B cell (primary cell): ENCODE data around the gene ARID3B. TPM values are rescaled to one million over a fixed set of nuclear protein-coding genes. Genes with fewer than 3 reads are reported as not detected.
A peak's percentile ranks its signal among the peaks of the same experiment; 100 is the strongest.
"Not testable (repeated sequence)": the region's sequence is repeated elsewhere in the genome, so short reads cannot be mapped to it uniquely, and the experiment has no call there.

ENCODE experiments used
- ATAC-seq: fragments of 200-7000 bp; cut with Tn5 transposase; one replicate; pipeline ENCODE4 v1.10.0; 2021; ENCODE audit warnings: low read depth, mild to moderate bottlenecking, moderate number of reproducible peaks, moderate library complexity
- CTCF ChIA-PET: fragments of 350-600 bp; sonication (Branson Sonifier 250); formaldehyde crosslinking; loops from one replicate; lab custom pipeline; 2021; ENCODE audit warnings: antibody characterized with exemption, inconsistent platforms; lab: Charles Lee
- POLR2A ChIA-PET: fragments of 350-600 bp; sonication (Branson Sonifier 250); formaldehyde crosslinking; loops from one replicate; lab custom pipeline; 2021; ENCODE audit warnings: antibody characterized with exemption; lab: Charles Lee
- DNase-seq: peaks from one replicate; pipeline ENCODE4 v3.0.0; 2013
- H2AFZ ChIP-seq: 2 replicates; pipeline ENCODE4 v1.6.1; 2012; ENCODE audit warnings: mild to moderate bottlenecking, low read depth, low read length; ENCODE audit not compliant: insufficient read depth, poor library complexity, severe bottlenecking
- H3K27ac ChIP-seq, 2 donors: 1 replicate in 1 of 2; 2 replicates in 1 of 2; pipeline ENCODE4 v1.5.1; 2012 to 2013; ENCODE audit warnings: low read length in 2 of 2, mild to moderate bottlenecking in 2 of 2, moderate library complexity in 1 of 2
- H3K27me3 ChIP-seq, 4 experiments: fragments of 200-600 bp in 1 of 4; sonication (generic) in 1 of 4; replicated peaks in 1 of 4; 1 replicate in 2 of 4; 2 replicates in 2 of 4; pipeline versions ENCODE4 v1.6.1 to v1.7.0; 2013 to 2016; ENCODE audit warnings: low read length in 3 of 4, mild to moderate bottlenecking in 2 of 4, mixed read lengths in 1 of 4, moderate library complexity in 1 of 4; ENCODE audit not compliant: insufficient read depth in 4 of 4, control insufficient read depth in 3 of 4; ENCODE audit errors: control extremely low read depth in 1 of 4
- H3K36me3 ChIP-seq, 2 experiments: replicated peaks in 1 of 2; 1 replicate in 1 of 2; 2 replicates in 1 of 2; pipeline versions ENCODE4 v1.6.1 to v1.7.1; 2013; ENCODE audit warnings: low read length in 1 of 2; ENCODE audit not compliant: insufficient read depth in 2 of 2, control insufficient read depth in 1 of 2; ENCODE audit errors: control extremely low read depth in 1 of 2, extremely low read depth in 1 of 2
- H3K4me1 ChIP-seq, 2 donors: fragments of 200-600 bp in 1 of 2; sonication (generic) in 1 of 2; 1 replicate in 1 of 2; 2 replicates in 1 of 2; pipeline versions ENCODE4 v1.5.1 to v1.6.1; 2013 to 2017; ENCODE audit warnings: low read length in 2 of 2; ENCODE audit not compliant: control insufficient read depth in 2 of 2, insufficient read depth in 2 of 2
- H3K4me2 ChIP-seq: replicated peaks from 2 replicates; pipeline ENCODE3; 2012; ENCODE audit warnings: mild to moderate bottlenecking, low read depth, low read length; ENCODE audit not compliant: poor library complexity, severe bottlenecking
- H3K4me3 ChIP-seq, 5 experiments: fragments of 200-600 bp in 1 of 5; sonication (generic) in 1 of 5; 1 replicate in 3 of 5; 2 replicates in 2 of 5; pipeline versions ENCODE4 v1.5.1 to v1.7.0; 2011 to 2016; ENCODE audit warnings: low read length in 4 of 5, mild to moderate bottlenecking in 4 of 5, low read depth in 2 of 5, control low read depth in 1 of 5, moderate library complexity in 1 of 5; ENCODE audit not compliant: insufficient read depth in 1 of 5; ENCODE audit errors: control extremely low read depth in 1 of 5, extremely low read depth in 1 of 5
- H3K79me2 ChIP-seq: fragments of 200-600 bp; sonication (generic); one replicate; pipeline ENCODE4 v1.6.0; 2016; ENCODE audit warnings: low read length; ENCODE audit not compliant: control insufficient read depth, insufficient read depth
- H3K9ac ChIP-seq: fragments of 200-600 bp; sonication (generic); 2 replicates; pipeline ENCODE4 v1.6.1; 2017; ENCODE audit warnings: mild to moderate bottlenecking, low read length, moderate library complexity
- H3K9me3 ChIP-seq, 3 donors: one replicate each; pipeline versions ENCODE4 v1.6.1 to v1.7.1; 2013; ENCODE audit warnings: low read length in 2 of 3; ENCODE audit not compliant: control insufficient read depth in 2 of 3, insufficient read depth in 1 of 3; ENCODE audit errors: control extremely low read depth in 1 of 3
- H4K20me1 ChIP-seq: 2 replicates; pipeline ENCODE4 v1.6.0; 2012; ENCODE audit warnings: mild to moderate bottlenecking, low read length; ENCODE audit not compliant: insufficient read depth, control insufficient read depth, poor library complexity, severe bottlenecking
- H3K27ac Mint-ChIP-seq: one replicate; pipeline ENCODE4 v1.8.0; 2021; ENCODE audit warnings: mixed read lengths
- H3K27me3 Mint-ChIP-seq: one replicate; pipeline ENCODE4 v1.8.0; 2021; ENCODE audit warnings: mixed read lengths
- H3K4me1 Mint-ChIP-seq: one replicate; pipeline ENCODE4 v1.8.0; 2021; ENCODE audit warnings: mixed read lengths
- H3K4me3 Mint-ChIP-seq: one replicate; pipeline ENCODE4 v1.8.0; 2021; ENCODE audit warnings: mixed read lengths
- H3K9me3 Mint-ChIP-seq: one replicate; pipeline ENCODE4 v1.8.0; 2022; ENCODE audit warnings: mixed read lengths; ENCODE audit not compliant: insufficient read depth
- EZH2 ChIP-seq: IDR thresholded peaks from 2 replicates; pipeline ENCODE4 v1.6.1; 2012; ENCODE audit warnings: borderline replicate concordance, low read depth, mild to moderate bottlenecking, moderate library complexity, low read length; ENCODE audit not compliant: insufficient read depth, poor library complexity, severe bottlenecking
- WGBS: methylation state at CpG from one replicate; pipeline ENCODE4 v1.1.5; 2013; ENCODE audit warnings: missing lambda C conversion rate; ENCODE audit not compliant: insufficient coverage; 5-methylcytosine and 5-hydroxymethylcytosine counted together
- intact Hi-C: fragments of 100-400 bp; cut with micrococcal nuclease; formaldehyde crosslinking; loops from one replicate; pipeline ENCODE4 v1.10.0; 2022
- polyA plus RNA-seq: library from polyadenylated mRNA; depleted of rRNA; stranded (reverse); fragments of >200 nt; gene quantifications from 2 replicates; pipeline ENCODE4 v1.2.3, GENCODE V29; 2012
- total RNA-seq, 2 donors: library from RNA; stranded (reverse); fragments of 120-200 nt in 1 of 2; gene quantifications; 1 replicate in 1 of 2; 2 replicates in 1 of 2; pipeline versions ENCODE4 v1.2.3 to v1.2.4, GENCODE V29; 2013 to 2022
- TF ChIP-seq, protein P1 (sequence below): fragments of 200-600 bp; IDR thresholded peaks from one replicate; pipeline ENCODE4 v1.8.0; 2022; ENCODE audit warnings: antibody characterized with exemption, mild to moderate bottlenecking

Gene ARID3B
- total and polyA plus RNA-seq, 2 donors (not counting 1 experiment from before 2014, with no cell fraction given), result 23.0 to 31.0 TPM

DNA sequence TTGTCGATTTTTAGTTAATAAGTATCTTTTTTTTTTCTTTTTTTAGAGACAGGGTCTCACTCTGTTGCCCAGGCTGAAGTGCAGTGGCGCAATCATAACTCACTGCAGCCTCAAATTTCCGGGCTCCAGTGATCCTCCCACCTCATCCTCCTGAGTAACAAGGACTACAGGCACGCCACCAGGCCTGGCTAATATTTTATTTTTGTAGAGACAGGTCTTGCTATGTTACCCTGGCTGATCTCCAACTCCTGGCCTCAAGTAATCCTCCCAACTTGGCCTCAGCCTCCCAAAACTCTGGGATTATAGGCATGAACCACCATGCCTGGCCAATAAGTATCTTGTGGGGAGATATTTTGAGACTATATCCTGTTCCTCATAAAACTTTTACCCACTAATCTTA lies 29.4 kb upstream of the ARID3B start:
- CTCF ChIA-PET, result interaction anchor here (1.0 kb wide), 1 partner anchor 138 kb away, joined by 3 read pairs; no protein-coding TSS in a partner anchor
- Mint-ChIP-seq H3K9me3 (no peaks in the 10 kb centered on the region), H3K4me3 (no peak overlapping the region), H3K27ac (peak overlapping the region; percentile 42), H3K27me3 (no peaks in the 10 kb centered on the region), H3K4me1 (peaks cover 15% of the 10 kb centered on the region)
- Histone ChIP-seq H2AFZ (no peak overlapping the region), H4K20me1 (no peaks in the 10 kb centered on the region), H3K27me3 (no peaks in the 10 kb centered on the region), H3K9ac (no peak overlapping the region), H3K4me3 (no peak overlapping the region), H3K79me2 (no peaks in the 10 kb centered on the region), H3K27ac (peak overlapping the region in 1 of 2 donors; percentile 37), H3K9me3 (no peaks in the 10 kb centered on the region), H3K4me2 (peak overlapping the region; percentile 46), H3K4me1 (peaks cover 11 to 16% of the 10 kb centered on the region in 2 donors), H3K36me3 (no peaks in the 10 kb centered on the region)
- intact Hi-C loops, result no loop called here
- DNase-seq, result no peak
- POLR2A ChIA-PET, result interaction anchor here (0.6 kb wide), 1 partner anchor 27 kb away, joined by 3 read pairs; no protein-coding TSS in a partner anchor
- ATAC-seq, result no peak
- TF ChIP-seq EZH2, result no peak
- TF ChIP-seq, protein P1, sequence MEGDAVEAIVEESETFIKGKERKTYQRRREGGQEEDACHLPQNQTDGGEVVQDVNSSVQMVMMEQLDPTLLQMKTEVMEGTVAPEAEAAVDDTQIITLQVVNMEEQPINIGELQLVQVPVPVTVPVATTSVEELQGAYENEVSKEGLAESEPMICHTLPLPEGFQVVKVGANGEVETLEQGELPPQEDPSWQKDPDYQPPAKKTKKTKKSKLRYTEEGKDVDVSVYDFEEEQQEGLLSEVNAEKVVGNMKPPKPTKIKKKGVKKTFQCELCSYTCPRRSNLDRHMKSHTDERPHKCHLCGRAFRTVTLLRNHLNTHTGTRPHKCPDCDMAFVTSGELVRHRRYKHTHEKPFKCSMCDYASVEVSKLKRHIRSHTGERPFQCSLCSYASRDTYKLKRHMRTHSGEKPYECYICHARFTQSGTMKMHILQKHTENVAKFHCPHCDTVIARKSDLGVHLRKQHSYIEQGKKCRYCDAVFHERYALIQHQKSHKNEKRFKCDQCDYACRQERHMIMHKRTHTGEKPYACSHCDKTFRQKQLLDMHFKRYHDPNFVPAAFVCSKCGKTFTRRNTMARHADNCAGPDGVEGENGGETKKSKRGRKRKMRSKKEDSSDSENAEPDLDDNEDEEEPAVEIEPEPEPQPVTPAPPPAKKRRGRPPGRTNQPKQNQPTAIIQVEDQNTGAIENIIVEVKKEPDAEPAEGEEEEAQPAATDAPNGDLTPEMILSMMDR, result no peak
- WGBS, result no CpG with 5 or more reads among the region's 4 CpGs

DNA sequence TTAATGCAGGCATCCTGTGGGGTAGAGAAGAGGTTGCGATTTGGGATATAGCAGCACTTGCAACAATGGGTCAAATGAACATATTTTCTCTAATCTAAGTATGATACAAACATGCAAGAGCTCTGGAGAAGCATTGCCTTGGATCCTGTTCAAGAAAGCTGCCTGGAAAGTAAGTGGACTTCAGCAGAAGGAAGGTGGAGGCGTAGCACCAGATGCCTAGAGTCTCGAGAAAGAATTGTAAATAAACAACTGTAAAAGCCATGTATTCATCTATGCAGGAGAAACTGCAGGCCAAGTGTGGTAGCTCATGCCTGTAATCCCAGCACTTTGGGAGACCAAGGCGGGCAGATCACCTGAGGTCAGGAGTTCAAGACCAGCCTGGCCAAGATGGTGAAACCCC lies 27.0 kb upstream of the ARID3B start:
- POLR2A ChIA-PET, result interaction anchor here (0.6 to 0.7 kb wide), 2 partner anchors 458 to 1370 kb away, joined by 4 to 7 read pairs; no protein-coding TSS in a partner anchor
- H3K36me3 ChIP-seq, H2AFZ ChIP-seq, H3K27me3 ChIP-seq, H4K20me1 ChIP-seq, H3K4me2 ChIP-seq, H3K27me3 Mint-ChIP-seq, H3K9ac ChIP-seq, intact Hi-C loops, H3K9me3 ChIP-seq, DNase-seq, H3K27ac ChIP-seq, H3K9me3 Mint-ChIP-seq, CTCF ChIA-PET, H3K4me3 Mint-ChIP-seq, H3K79me2 ChIP-seq, ATAC-seq, H3K4me3 ChIP-seq: not testable (repeated sequence)
- peaks cover 15% of the 10 kb centered on the region for H3K4me1 Mint-ChIP-seq
- peak overlapping the region; percentile 56 for H3K27ac Mint-ChIP-seq
- 94% methylated on average over 2 of the region's 4 CpGs for WGBS
- peaks cover 11 to 16% of the 10 kb centered on the region in 2 donors for H3K4me1 ChIP-seq
